K562 (cell line): ENCODE measurements around the gene STRN3. TPM values are rescaled to one million over a fixed set of nuclear protein-coding genes. Genes with fewer than 3 reads are reported as not detected.

Experiments used
- ATAC-seq: fragments of 200-7000 bp; cut with Tn5 transposase; 3 replicates; pipeline ENCODE4 v1.9.1; 2020; ENCODE audit warnings: moderate library complexity
- BruUV-seq: library from RNA; stranded (reverse); fragments of 400-500 nt; replicated peaks from 2 replicates; lab custom pipeline; 2021; lab: Mats Ljungman, UMichigan
- CTCF ChIA-PET: fragments of 300-600 bp; formaldehyde crosslinking; extraction: SDS; loops from one replicate; lab custom pipeline; 2021; ENCODE audit warnings: low intra/inter-chr PET ratio; lab: Yijun Ruan, JAX
- POLR2A ChIA-PET: fragments of 300-600, 350-650 bp; sonication (Branson Sonifier 250); formaldehyde crosslinking; extraction: SDS; loops from one replicate; lab custom pipeline; 2021; ENCODE audit warnings: antibody characterized with exemption, inconsistent platforms; lab: Yijun Ruan, JAX
- DNase-seq, 4 experiments: peaks; one replicate each; pipeline versions ENCODE4 v3.0.0 to v3.0.0-alpha.2; 2011 to 2018; ENCODE audit warnings: low spot score in 3 of 4, mixed read lengths in 3 of 4; ENCODE audit errors: extremely low read depth in 1 of 4
- FAIRE-seq: peaks from 2 replicates; lab custom pipeline; 2011; peaks lifted over from hg19 to GRCh38; lab: Jason Lieb, UNC
- H2AFZ ChIP-seq: 2 replicates; pipeline ENCODE4 v1.6.0; 2011; ENCODE audit warnings: low read depth, low read length, control low read depth, inconsistent platforms
- H3K27ac ChIP-seq: fragments of 200-600 bp; 3 replicates; pipeline ENCODE4 v1.8.0; 2011; ENCODE audit warnings: low read depth, mild to moderate bottlenecking, control low read depth, inconsistent platforms, low read length, moderate library complexity, mixed read lengths; ENCODE audit errors: extremely low read depth
- H3K27me3 ChIP-seq, 2 experiments: fragments of 300-600 bp in 1 of 2; 2 replicates in 1 of 2; 3 replicates in 1 of 2; pipeline versions ENCODE4 v1.6.0 to v1.8.0; 2011; ENCODE audit warnings: inconsistent platforms in 2 of 2, low read length in 2 of 2, mild to moderate bottlenecking in 1 of 2, mixed read lengths in 1 of 2, moderate library complexity in 1 of 2; ENCODE audit not compliant: control insufficient read depth in 2 of 2, insufficient read depth in 2 of 2
- H3K36me3 ChIP-seq: fragments of 300-600 bp; 3 replicates; pipeline ENCODE4 v1.8.0; 2011; ENCODE audit warnings: mild to moderate bottlenecking, low read length, inconsistent platforms; ENCODE audit not compliant: control insufficient read depth, insufficient read depth
- H3K4me1 ChIP-seq, 2 experiments: fragments of 200-600 bp in 1 of 2; replicated peaks in 1 of 2; 2 replicates in 1 of 2; 3 replicates in 1 of 2; pipeline versions ENCODE4 v1.5.1 to v1.8.0; 2011; ENCODE audit warnings: inconsistent platforms in 2 of 2, low read length in 2 of 2, mild to moderate bottlenecking in 1 of 2, mixed read lengths in 1 of 2, moderate library complexity in 1 of 2; ENCODE audit not compliant: control insufficient read depth in 2 of 2, insufficient read depth in 2 of 2
- H3K4me2 ChIP-seq: 2 replicates; pipeline ENCODE4 v1.6.1; 2011; ENCODE audit warnings: low read length, control low read depth, inconsistent platforms, mixed read lengths; ENCODE audit not compliant: insufficient read depth
- H3K4me3 ChIP-seq: fragments of 200-600 bp; sonication (generic), shearing (Covaris generic); 2 replicates; pipeline ENCODE4 v1.5.1; 2016; ENCODE audit warnings: control low read depth, inconsistent platforms
- H3K79me2 ChIP-seq: fragments of 200-600 bp; 3 replicates; pipeline ENCODE4 v1.8.0; 2011; ENCODE audit warnings: low read length, inconsistent platforms; ENCODE audit not compliant: control insufficient read depth, insufficient read depth
- H3K9ac ChIP-seq, 2 experiments: 2 replicates each; pipeline versions ENCODE4 v1.6.0 to v1.6.1; 2011; ENCODE audit warnings: low read depth in 2 of 2, low read length in 2 of 2, control low read depth in 1 of 2, inconsistent platforms in 1 of 2, mild to moderate bottlenecking in 1 of 2, mixed read lengths in 1 of 2; ENCODE audit not compliant: insufficient read depth in 1 of 2
- H3K9me1 ChIP-seq: one replicate; pipeline ENCODE4 v1.6.0; 2011; ENCODE audit warnings: inconsistent platforms, mild to moderate bottlenecking, low read length, moderate library complexity; ENCODE audit not compliant: control insufficient read depth, insufficient read depth
- H3K9me3 ChIP-seq: replicated peaks from 2 replicates; pipeline ENCODE4 v1.5.1; 2011; ENCODE audit warnings: low read depth, low read length, inconsistent platforms; ENCODE audit not compliant: control insufficient read depth, insufficient read depth
- H4K20me1 ChIP-seq: replicated peaks from 2 replicates; pipeline ENCODE4 v1.6.1; 2011; ENCODE audit warnings: low read length, inconsistent platforms, mixed read lengths; ENCODE audit not compliant: control insufficient read depth, insufficient read depth
- CBX3 ChIP-seq, 2 experiments: IDR thresholded peaks; 1 replicate in 1 of 2; 2 replicates in 1 of 2; pipeline ENCODE4 v1.6.1; 2012; ENCODE audit warnings: inconsistent platforms in 2 of 2, low read length in 2 of 2, borderline replicate concordance in 1 of 2, control low read depth in 1 of 2
- TAL1 ChIP-seq: fragments of 450-650 bp; IDR thresholded peaks from 2 replicates; pipeline ENCODE4 v1.6.1; 2016; ENCODE audit warnings: mild to moderate bottlenecking
- TOE1 ChIP-seq, 2 experiments: fragments of 450-650 bp in 1 of 2; sonication (generic) in 1 of 2; formaldehyde crosslinking in 1 of 2; IDR thresholded peaks; 2 replicates each; pipeline versions ENCODE4 v1.7.1 to v1.8.0; 2016 to 2022; ENCODE audit warnings: borderline replicate concordance in 2 of 2, mild to moderate bottlenecking in 2 of 2, antibody characterized with exemption in 1 of 2, inconsistent platforms in 1 of 2, low read depth in 1 of 2, missing genetic modification reagents in 1 of 2, moderate library complexity in 1 of 2
- TRIM28 ChIP-seq: fragments of 450-650 bp; IDR thresholded peaks from 2 replicates; pipeline ENCODE4 v1.6.1; 2017
- ZMIZ1 ChIP-seq, 2 experiments: fragments of 150-350 bp in 1 of 2; IDR thresholded peaks; 2 replicates each; pipeline ENCODE4 v1.6.1; 2012 to 2016; ENCODE audit warnings: low read depth in 2 of 2, low read length in 2 of 2, mild to moderate bottlenecking in 1 of 2, moderate library complexity in 1 of 2
- ZNF445 ChIP-seq: fragments of 250-450 bp; sonication (Bioruptor Pico); IDR thresholded peaks from 2 replicates; pipeline ENCODE4 v1.4.0; 2020; ENCODE audit warnings: low read depth, mild to moderate bottlenecking, moderate library complexity
- WGBS: fragments of 100-300 bp; shearing (Covaris generic); methylation state at CpG from one replicate; pipeline ENCODE4 v1.1.6; 2016; ENCODE audit warnings: low coverage, mixed read lengths; ENCODE audit not compliant: insufficient coverage; ENCODE audit errors: missing lambda C conversion rate; 5-methylcytosine and 5-hydroxymethylcytosine counted together
- in situ Hi-C: fragments of 300-500 bp; cut with MboI; formaldehyde crosslinking; loops from 4 replicates; pipeline ENCODE4 v1.15.0; 2018; ENCODE audit warnings: inconsistent platforms, mixed read lengths
- intact Hi-C: fragments of 100-400 bp; cut with micrococcal nuclease; formaldehyde crosslinking; loops from 2 replicates; pipeline ENCODE4 v1.14.2; 2022
- polyA plus RNA-seq, 8 experiments: library from polyadenylated mRNA; depleted of rRNA in 4 of 8; stranded (reverse) in 5 of 8; unstranded in 3 of 8; fragments of >200 nt; fragmentation: Nextera tagmentation in 2 of 8; fragmentation: Illumina TruSeq in 1 of 8; extraction: Ambion mirVana in 2 of 8; extraction: Trizol in 1 of 8; gene quantifications; 2 replicates each; pipeline versions ENCODE4 v1.2.1 to v1.2.3, GENCODE V29; 2011 to 2014; ENCODE audit warnings: inconsistent platforms in 1 of 8, missing spikeins in 1 of 8
- total RNA-seq, 7 experiments: library from RNA; depleted of rRNA in 6 of 7; stranded (reverse); fragments of >200 nt in 6 of 7; fragmentation: Illumina TruSeq in 2 of 7; extraction: Trizol in 2 of 7; gene quantifications; 2 replicates each; pipeline versions ENCODE4 v1.2.1 to v1.2.3, GENCODE V29; 2011 to 2021; ENCODE audit warnings: low replicate concordance in 1 of 7

STRN3 gene
- total and polyA plus RNA-seq, 9 of the 15 experiments (the other 6 are each of a cell fraction or from before 2014, with no cell fraction given) = 5.9 to 29.1 (median 16.0) TPM

DNA sequence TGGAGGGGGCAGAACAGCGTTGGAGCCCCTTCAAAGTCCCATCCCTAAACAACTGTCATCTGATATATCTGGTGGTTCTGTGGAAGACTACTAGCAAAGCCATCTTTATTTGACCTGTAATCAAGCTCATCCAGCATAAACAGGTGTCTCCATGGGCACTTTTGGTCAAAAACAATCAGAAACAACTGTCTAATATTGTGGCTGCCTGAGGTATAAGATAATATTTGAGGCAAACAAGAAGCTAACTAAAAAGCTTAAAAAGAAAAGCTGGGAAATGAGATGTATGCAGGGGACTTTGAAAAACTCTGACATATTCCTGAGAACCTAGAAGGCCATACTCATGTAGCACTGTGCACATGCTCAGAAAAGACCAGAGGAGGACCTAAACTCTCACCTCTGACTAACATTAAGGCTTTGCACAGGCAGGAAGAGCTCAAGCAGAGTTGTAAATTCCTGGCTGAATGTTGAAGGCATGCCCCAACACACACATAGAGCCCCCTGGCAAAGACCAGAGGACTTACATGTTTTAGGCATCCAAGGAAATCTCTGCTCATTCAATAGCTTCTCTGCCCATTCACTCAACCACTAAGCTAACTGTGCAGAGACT lies 28.0 kb downstream of the STRN3 start:
- in situ Hi-C loops (no loop called here), intact Hi-C loops (no loop called here)
- Histone ChIP-seq H4K20me1 (no peaks in the 10 kb centered on the region; the same call in 1 of the 2 replicates), H3K9me3 (peaks cover 7% of the 10 kb centered on the region; the same call in 1 of the 2 replicates), H3K36me3 (peaks cover 28% of the 10 kb centered on the region; the same call in 2 of the 3 replicates), H3K4me1 (no peaks in the 10 kb centered on the region; a peak in 1 of 5 replicates), H3K9me1 (no peaks in the 10 kb centered on the region), H3K27me3 (no peaks in the 10 kb centered on the region), H3K79me2 (peaks cover 95% of the 10 kb centered on the region), H2AFZ (no peak overlapping the region), H3K27ac (no peak overlapping the region), H3K4me2 (no peak overlapping the region), H3K9ac (no peak overlapping the region), H3K4me3 (no peak overlapping the region)
- 82% methylated on average over 1 of the region's 1 CpG for WGBS
- ChIA-PET CTCF (no interaction called here), POLR2A (no interaction called here)
- ATAC-seq (no peak), DNase-seq (no peak), FAIRE-seq (no peak)
- no TSS peak for BruUV-seq
- TF ChIP-seq ZNF445 (CRISPR knock-in tag) = no peak
- TF ChIP-seq TRIM28 = 0 out of 2 replicates have a peak, but pooled peaks have one; percentile 50
- no peak for TF ChIP-seq TAL1
- TF ChIP-seq ZMIZ1 (IDR thresholded peaks at IDR 0.05; ENCODE audit: low read depth in 2 of 2, low read length in 2 of 2) = no peak
- peak in 1 of 2 experiments; percentile 72; a peak in 1 of 3 replicates for TF ChIP-seq CBX3 (IDR thresholded peaks at IDR 0.05; ENCODE audit: borderline replicate concordance in 1 of 2, low read length in 2 of 2)
- no peak for TF ChIP-seq TOE1 (IDR thresholded peaks at IDR 0.05; ENCODE audit: borderline replicate concordance)
- TF ChIP-seq TOE1 (CRISPR knock-in tag; IDR thresholded peaks at IDR 0.05; ENCODE audit: borderline replicate concordance, low read depth) = no peak
